ENCODE measurements around the gene CHST15. TPM values are rescaled to one million over a fixed set of nuclear protein-coding genes. Genes with fewer than 3 reads are reported as not detected.

CHST15 gene
- total and polyA plus RNA-seq, 2 donors from 2014 or later: 2.8 to 39.7 TPM

- intact Hi-C loops (cut with DNase I): loop anchor here (5.0 to 10.0 kb wide), 2 partner anchors 268 to 390 kb away; no protein-coding TSS in a partner anchor
- no peak for TF ChIP-seq CTCF (IDR thresholded peaks at IDR 0.05; ENCODE audit: borderline replicate concordance, extremely low read depth, insufficient read depth)
- FAIRE-seq: no peak
- H3K4me3 ChIP-seq (ENCODE audit: low read length in 3 of 3): no peak overlapping the region
- no peak overlapping the region for H3K9ac ChIP-seq (ENCODE audit: low read length in 3 of 3)
- no peaks in the 10 kb centered on the region for H3K9me3 ChIP-seq (ENCODE audit: control insufficient read depth in 2 of 3, insufficient read depth in 1 of 3, low read length in 3 of 3)
- H3K36me3 ChIP-seq (ENCODE audit: control insufficient read depth in 2 of 3, insufficient read depth in 3 of 3, low read length in 3 of 3): no peaks in the 10 kb centered on the region
- peaks cover 0 to 11% (median 0%) of the 10 kb centered on the region in 3 donors for H3K4me1 ChIP-seq (ENCODE audit: control insufficient read depth in 2 of 3, insufficient read depth in 2 of 3, low read depth in 1 of 3, low read length in 3 of 3)
- peaks cover 8% of the 10 kb centered on the region for H3K27me3 ChIP-seq (ENCODE audit: control insufficient read depth, insufficient read depth, low read length)
- H3K27ac ChIP-seq (ENCODE audit: low read depth in 2 of 2, low read length in 2 of 2): no peak overlapping the region
- DNase-seq: peak in 1 of 5 donors; percentile 15
Measured at GRCh38 chr10:123997013-123997412, 96.4 kb downstream of the CHST15 start.

GRCh38 chr10:123996302-123996701 is 97.1 kb downstream of the CHST15 start:
- H3K27me3 ChIP-seq (ENCODE audit: control insufficient read depth, insufficient read depth, low read length): peaks cover 8% of the 10 kb centered on the region
- intact Hi-C loops (cut with DNase I): loop anchor here (5.0 to 10.0 kb wide), 2 partner anchors 268 to 391 kb away; no protein-coding TSS in a partner anchor
- H3K9ac ChIP-seq (ENCODE audit: low read length in 3 of 3): no peak overlapping the region
- peaks cover 0 to 11% (median 0%) of the 10 kb centered on the region in 3 donors for H3K4me1 ChIP-seq (ENCODE audit: control insufficient read depth in 2 of 3, insufficient read depth in 2 of 3, low read depth in 1 of 3, low read length in 3 of 3)
- no peaks in the 10 kb centered on the region for H3K9me3 ChIP-seq (ENCODE audit: control insufficient read depth in 2 of 3, insufficient read depth in 1 of 3, low read length in 3 of 3)
- DNase-seq (peak in 1 of 5 donors; percentile 40), FAIRE-seq (no peak)
- no peaks in the 10 kb centered on the region for H3K36me3 ChIP-seq (ENCODE audit: control insufficient read depth in 2 of 3, insufficient read depth in 3 of 3, low read length in 3 of 3)
- no peak for TF ChIP-seq CTCF (IDR thresholded peaks at IDR 0.05; ENCODE audit: borderline replicate concordance, extremely low read depth, insufficient read depth)
- no peak overlapping the region for H3K27ac ChIP-seq (ENCODE audit: low read depth in 2 of 2, low read length in 2 of 2)
- H3K4me3 ChIP-seq (ENCODE audit: low read length in 3 of 3): no peak overlapping the region

- Histone ChIP-seq H3K4me1 (ENCODE audit: control insufficient read depth in 2 of 3, insufficient read depth in 2 of 3, low read depth in 1 of 3, low read length in 3 of 3) (peaks cover 0 to 11% (median 0%) of the 10 kb centered on the region in 3 donors), H3K9me3 (ENCODE audit: control insufficient read depth in 2 of 3, insufficient read depth in 1 of 3, low read length in 3 of 3) (no peaks in the 10 kb centered on the region), H3K9ac (ENCODE audit: low read length in 3 of 3) (no peak overlapping the region), H3K27ac (ENCODE audit: low read depth in 2 of 2, low read length in 2 of 2) (no peak overlapping the region), H3K36me3 (ENCODE audit: control insufficient read depth in 2 of 3, insufficient read depth in 3 of 3, low read length in 3 of 3) (no peaks in the 10 kb centered on the region), H3K4me3 (ENCODE audit: low read length in 3 of 3) (no peak overlapping the region), H3K27me3 (ENCODE audit: control insufficient read depth, insufficient read depth, low read length) (peaks cover 15% of the 10 kb centered on the region)
- DNase-seq (peak in 4 of 5 donors; percentile 46 to 74 (median 64)), FAIRE-seq (no peak)
- peak; percentile 40 for TF ChIP-seq CTCF (IDR thresholded peaks at IDR 0.05; ENCODE audit: borderline replicate concordance, extremely low read depth, insufficient read depth)
- intact Hi-C loops (cut with DNase I): loop anchor here (5.0 to 10.0 kb wide), 2 partner anchors 269 to 392 kb away; no protein-coding TSS in a partner anchor
Measured at GRCh38 chr10:123995461-123996131, 97.8 kb downstream of the CHST15 start.
